ENCODE data around the gene ETNK1. TPM values are rescaled to one million over a fixed set of nuclear protein-coding genes. Genes with fewer than 3 reads are reported as not detected.

ETNK1 gene
- total RNA-seq, 1 donor from 2014 or later: 53.9 TPM

DNA sequence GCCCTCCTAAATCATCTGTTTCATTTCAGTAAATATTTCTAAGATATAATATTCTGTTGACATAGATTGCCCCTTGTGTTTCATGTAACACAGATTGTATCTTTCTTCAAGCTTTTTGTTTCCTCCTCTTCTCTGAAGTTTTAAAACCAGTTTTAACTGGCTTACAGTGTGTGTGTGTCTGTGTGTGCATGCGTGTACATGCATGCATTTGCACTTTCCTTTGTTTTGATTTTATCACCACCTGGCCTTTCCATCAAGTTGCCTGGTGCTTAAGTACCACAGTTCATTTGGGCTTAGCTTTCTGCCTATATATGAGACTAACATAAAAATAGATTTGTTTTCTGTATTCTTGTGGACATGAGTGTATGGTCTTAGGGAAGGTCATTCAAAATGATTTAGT lies 31.9 kb downstream of the ETNK1 start:
- H3K79me2 ChIP-seq (ENCODE audit: low read depth): peaks cover 35% of the 10 kb centered on the region
- H3K27me3 Mint-ChIP-seq (ENCODE audit: insufficient read depth, low read depth): no peaks in the 10 kb centered on the region
- peaks cover 4% of the 10 kb centered on the region for H3K9me3 Mint-ChIP-seq
- peaks cover 4% of the 10 kb centered on the region for H3K36me3 ChIP-seq
- no peaks in the 10 kb centered on the region for H3F3A ChIP-seq (ENCODE audit: low read depth)
- no peak overlapping the region for H3K27ac Mint-ChIP-seq
- H2AFZ ChIP-seq (replicated peaks): no peak overlapping the region
- no peak overlapping the region for H3K27ac ChIP-seq
- H3K9me3 ChIP-seq (ENCODE audit: low read depth): no peaks in the 10 kb centered on the region
- no peaks in the 10 kb centered on the region for H4K20me1 ChIP-seq (ENCODE audit: low read depth)
- peaks cover 26% of the 10 kb centered on the region for H3K36me3 Mint-ChIP-seq
- H3K27me3 ChIP-seq: no peaks in the 10 kb centered on the region
- no peak overlapping the region for H3K9ac ChIP-seq
- no peak for DNase-seq (ENCODE audit: low spot score)
- H3K4me1 Mint-ChIP-seq: no peaks in the 10 kb centered on the region
- H3K4me2 ChIP-seq: no peak overlapping the region
- H3K4me1 ChIP-seq: no peaks in the 10 kb centered on the region
- TF ChIP-seq, protein P1, sequence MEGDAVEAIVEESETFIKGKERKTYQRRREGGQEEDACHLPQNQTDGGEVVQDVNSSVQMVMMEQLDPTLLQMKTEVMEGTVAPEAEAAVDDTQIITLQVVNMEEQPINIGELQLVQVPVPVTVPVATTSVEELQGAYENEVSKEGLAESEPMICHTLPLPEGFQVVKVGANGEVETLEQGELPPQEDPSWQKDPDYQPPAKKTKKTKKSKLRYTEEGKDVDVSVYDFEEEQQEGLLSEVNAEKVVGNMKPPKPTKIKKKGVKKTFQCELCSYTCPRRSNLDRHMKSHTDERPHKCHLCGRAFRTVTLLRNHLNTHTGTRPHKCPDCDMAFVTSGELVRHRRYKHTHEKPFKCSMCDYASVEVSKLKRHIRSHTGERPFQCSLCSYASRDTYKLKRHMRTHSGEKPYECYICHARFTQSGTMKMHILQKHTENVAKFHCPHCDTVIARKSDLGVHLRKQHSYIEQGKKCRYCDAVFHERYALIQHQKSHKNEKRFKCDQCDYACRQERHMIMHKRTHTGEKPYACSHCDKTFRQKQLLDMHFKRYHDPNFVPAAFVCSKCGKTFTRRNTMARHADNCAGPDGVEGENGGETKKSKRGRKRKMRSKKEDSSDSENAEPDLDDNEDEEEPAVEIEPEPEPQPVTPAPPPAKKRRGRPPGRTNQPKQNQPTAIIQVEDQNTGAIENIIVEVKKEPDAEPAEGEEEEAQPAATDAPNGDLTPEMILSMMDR (IDR thresholded peaks at IDR 0.05): no peak
- no peak for TF ChIP-seq EZH2 (IDR thresholded peaks at IDR 0.05)
- no peak for TF ChIP-seq EZH2phosphoT487 (IDR thresholded peaks at IDR 0.05)
- H3K4me3 ChIP-seq: no peak overlapping the region
- no peak overlapping the region for H3K4me3 Mint-ChIP-seq

GRCh38 chr12:22657538-22657937 lies 32.6 kb downstream of the ETNK1 start:
- Histone ChIP-seq H3K36me3 (peaks cover 4% of the 10 kb centered on the region), H3K9ac (no peak overlapping the region), H3K9me3 (ENCODE audit: low read depth) (no peaks in the 10 kb centered on the region), H3K4me3 (no peak overlapping the region), H2AFZ (replicated peaks) (no peak overlapping the region), H3K27ac (no peak overlapping the region), H3K27me3 (no peaks in the 10 kb centered on the region), H3K4me1 (no peaks in the 10 kb centered on the region), H3K79me2 (ENCODE audit: low read depth) (peaks cover 27% of the 10 kb centered on the region), H4K20me1 (ENCODE audit: low read depth) (no peaks in the 10 kb centered on the region), H3K4me2 (no peak overlapping the region), H3F3A (ENCODE audit: low read depth) (no peaks in the 10 kb centered on the region)
- Mint-ChIP-seq H3K4me3 (no peak overlapping the region), H3K4me1 (no peaks in the 10 kb centered on the region), H3K27ac (no peak overlapping the region), H3K9me3 (peaks cover 1% of the 10 kb centered on the region), H3K36me3 (peaks cover 20% of the 10 kb centered on the region), H3K27me3 (ENCODE audit: insufficient read depth, low read depth) (no peaks in the 10 kb centered on the region)
- TF ChIP-seq EZH2 (IDR thresholded peaks at IDR 0.05) (no peak), EZH2phosphoT487 (IDR thresholded peaks at IDR 0.05) (no peak)
- TF ChIP-seq, protein P1 (IDR thresholded peaks at IDR 0.05): no peak
- no peak for DNase-seq (ENCODE audit: low spot score)

GRCh38 chr12:22658214-22658613 lies 33.2 kb downstream of the ETNK1 start:
- Histone ChIP-seq H3K27ac (no peak overlapping the region), H3K9me3 (ENCODE audit: low read depth) (no peaks in the 10 kb centered on the region), H3K4me2 (no peak overlapping the region), H3K27me3 (no peaks in the 10 kb centered on the region), H2AFZ (replicated peaks) (no peak overlapping the region), H3K9ac (no peak overlapping the region), H3K4me1 (no peaks in the 10 kb centered on the region), H3K79me2 (ENCODE audit: low read depth) (peaks cover 21% of the 10 kb centered on the region), H4K20me1 (ENCODE audit: low read depth) (no peaks in the 10 kb centered on the region), H3F3A (ENCODE audit: low read depth) (no peaks in the 10 kb centered on the region), H3K36me3 (peaks cover 4% of the 10 kb centered on the region), H3K4me3 (no peak overlapping the region)
- no peaks in the 10 kb centered on the region for H3K27me3 Mint-ChIP-seq (ENCODE audit: insufficient read depth, low read depth)
- no peaks in the 10 kb centered on the region for H3K9me3 Mint-ChIP-seq
- no peaks in the 10 kb centered on the region for H3K4me1 Mint-ChIP-seq
- no peak overlapping the region for H3K4me3 Mint-ChIP-seq
- TF ChIP-seq EZH2 (IDR thresholded peaks at IDR 0.05): no peak
- no peak for DNase-seq (ENCODE audit: low spot score)
- H3K27ac Mint-ChIP-seq: no peak overlapping the region
- H3K36me3 Mint-ChIP-seq: peaks cover 13% of the 10 kb centered on the region

- Histone ChIP-seq H4K20me1 (ENCODE audit: low read depth) (no peaks in the 10 kb centered on the region), H3K9me3 (ENCODE audit: low read depth) (no peaks in the 10 kb centered on the region), H3K36me3 (peaks cover 4% of the 10 kb centered on the region), H3K27me3 (no peaks in the 10 kb centered on the region), H3K9ac (no peak overlapping the region), H3K4me1 (no peaks in the 10 kb centered on the region), H3K4me2 (no peak overlapping the region), H3K79me2 (ENCODE audit: low read depth) (no peaks in the 10 kb centered on the region), H3F3A (ENCODE audit: low read depth) (no peaks in the 10 kb centered on the region), H3K4me3 (no peak overlapping the region), H3K27ac (no peak overlapping the region), H2AFZ (replicated peaks) (no peak overlapping the region)
- Mint-ChIP-seq H3K9me3 (no peaks in the 10 kb centered on the region), H3K27me3 (ENCODE audit: insufficient read depth, low read depth) (no peaks in the 10 kb centered on the region), H3K36me3 (peaks cover 12% of the 10 kb centered on the region), H3K4me3 (no peak overlapping the region), H3K4me1 (peaks cover 3% of the 10 kb centered on the region), H3K27ac (no peak overlapping the region)
- no peak for DNase-seq (ENCODE audit: low spot score)
- TF ChIP-seq EZH2phosphoT487 (IDR thresholded peaks at IDR 0.05) (no peak), EZH2 (IDR thresholded peaks at IDR 0.05) (no peak)
- TF ChIP-seq, protein P1 (IDR thresholded peaks at IDR 0.05): no peak
Observed at GRCh38 chr12:22662356-22662755, 37.4 kb downstream of the ETNK1 start.

Measured in neural progenitor cell (in vitro differentiated cells).